ENCODE data around the gene ARTN.

DNA sequence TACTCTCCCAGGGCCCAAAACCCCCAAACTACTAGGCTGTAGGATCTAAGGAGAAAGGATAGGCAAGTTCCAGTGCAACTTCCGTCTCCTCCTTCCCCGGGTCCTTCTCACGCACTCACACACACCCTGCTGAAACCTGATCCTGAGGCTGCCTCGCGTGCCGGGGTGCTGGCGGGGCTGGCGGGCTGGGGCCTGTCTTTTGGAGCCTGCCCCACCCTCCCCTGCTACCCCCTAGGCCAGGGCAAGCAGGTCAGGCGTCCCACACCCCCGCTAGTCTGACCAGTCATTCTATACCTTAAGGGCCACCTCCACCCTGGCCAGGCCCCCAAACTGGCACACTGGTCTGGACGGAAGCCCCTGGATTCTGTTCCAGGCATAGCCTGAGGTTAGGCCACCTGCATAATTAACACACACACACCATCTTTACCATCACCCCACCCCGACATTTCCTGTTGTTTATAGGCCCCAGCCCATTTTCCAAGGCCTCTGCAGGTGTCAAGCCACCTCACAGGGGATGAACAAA lies 48.3 kb upstream of the ARTN start:
- no peak for TF ChIP-seq POLR2A (IDR thresholded peaks at IDR 0.05; ENCODE audit: low read depth, low read length)
- TF ChIP-seq POLR2AphosphoS5 (IDR thresholded peaks at IDR 0.05; ENCODE audit: low read depth, low read length): no peak

Measured in GM12892 (cell line).